Ovary (tissue), 9 donors: ENCODE results near the gene PRSS27. TPM values are rescaled to one million over a fixed set of nuclear protein-coding genes. Genes with fewer than 3 reads are reported as not detected.

Experiments used
- DNase-seq, 5 donors: peaks; one replicate each; pipeline ENCODE4 v3.0.0-alpha.2; 2019 to 2020
- H3K27ac ChIP-seq, 2 donors: fragments of 200-600 bp; one replicate each; pipeline versions ENCODE4 v1.5.1 to v1.8.0; 2019 to 2022
- H3K27me3 ChIP-seq: fragments of 200-600 bp; one replicate; pipeline ENCODE4 v1.8.0; 2022
- H3K36me3 ChIP-seq: fragments of 200-600 bp; sonication (generic); one replicate; pipeline ENCODE4 v1.5.1; 2019
- H3K4me1 ChIP-seq: one replicate; pipeline ENCODE4 v1.8.1; 2013; ENCODE audit warnings: mild to moderate bottlenecking, moderate library complexity; ENCODE audit not compliant: insufficient read depth
- H3K4me3 ChIP-seq: fragments of 200-600 bp; sonication (generic); one replicate; pipeline ENCODE4 v1.5.1; 2017
- H3K9me3 ChIP-seq, 2 donors: fragments of 200-600 bp in 1 of 2; sonication (generic) in 1 of 2; one replicate each; pipeline versions ENCODE4 v1.5.1 to v1.8.1; 2013 to 2019; ENCODE audit warnings: mild to moderate bottlenecking in 1 of 2, moderate library complexity in 1 of 2
- CTCF ChIP-seq, 3 donors: fragments of 450-650 bp in 2 of 3; fragments of 200-600 bp in 1 of 3; IDR thresholded peaks; one replicate each; pipeline versions ENCODE4 v1.5.1 to v1.8.0; 2016 to 2022; ENCODE audit warnings: antibody characterized with exemption in 3 of 3, mild to moderate bottlenecking in 1 of 3
- EP300 ChIP-seq: sonication (generic); formaldehyde crosslinking; IDR thresholded peaks from one replicate; pipeline ENCODE4 v1.6.1; 2017; ENCODE audit warnings: antibody characterized with exemption
- POLR2A ChIP-seq: fragments of 450-650 bp; IDR thresholded peaks from one replicate; pipeline ENCODE4 v1.6.1; 2017; ENCODE audit warnings: antibody characterized with exemption, mild to moderate bottlenecking, moderate library complexity
- WGBS, 3 donors: extraction: QIAGEN DNeasy Blood & Tissue Kit in 1 of 3; methylation state at CpG; one replicate each; pipeline versions ENCODE4 v1.1.5 to v1.1.7; 2013 to 2017; 5-methylcytosine and 5-hydroxymethylcytosine counted together
- intact Hi-C, 4 donors: fragments of 100-400 bp; cut with DNase I; formaldehyde crosslinking; loops; one replicate each; pipeline versions ENCODE4 v1.11.0 to v1.15.1; 2022 to 2023
- polyA plus RNA-seq, 2 donors: library from polyadenylated mRNA; stranded (reverse); fragments of 200-250 nt in 1 of 2; fragments of 350-450 nt in 1 of 2; fragmentation: Illumina TruSeq in 1 of 2; extraction: RNeasy Lipid Tissue Mini Kit (QIAGEN cat#74804) in 1 of 2; gene quantifications; one replicate each; pipeline ENCODE4 v1.2.3, GENCODE V29; 2013 to 2014
- total RNA-seq, 7 donors: library from RNA; depleted of rRNA in 2 of 7; stranded (reverse); fragments of >200 nt in 2 of 7; fragmentation: NEBNext Ultra II Directional in 3 of 7; extraction: Animal tissue kit (Norgen Biotek cat#: 25700) in 3 of 7; gene quantifications; one replicate each; pipeline versions ENCODE4 v1.1.0 to v1.2.4, GENCODE V29; 2016 to 2023
- donor health status: DM: no; HTN: no; CAD: no; lungs with moderate emphysema.
- donor health status: DM: no; HTN: no; CAD: no.
- donor health status: Bipolar disorder and iron deficiency.
- donor health status: DM: yes; HTN: yes; CAD: no.
- donor health status: DM: no; HTN: no; CAD: no.
- donor health status: DM: yes; HTN: yes; CAD: no.

The PRSS27 gene
- total and polyA plus RNA-seq, 9 donors = 0.46 to 1.3 (median 1.1) TPM; not detected in 1

- Histone ChIP-seq H3K4me1 (peaks cover 4% of the 10 kb centered on the region), H3K4me3 (no peak overlapping the region), H3K36me3 (no peaks in the 10 kb centered on the region), H3K27ac (no peak overlapping the region), H3K27me3 (no peaks in the 10 kb centered on the region), H3K9me3 (no peaks in the 10 kb centered on the region)
- 93 to 97% (median 96%) methylated on average over 10 of the region's 10 CpGs for WGBS, 3 donors
- no peak for TF ChIP-seq EP300
- TF ChIP-seq POLR2A = no peak
- TF ChIP-seq CTCF (IDR thresholded peaks at IDR 0.05) = no peak
- intact Hi-C loops = no loop called here
- DNase-seq = no peak
Observed at GRCh38 chr16:2761472-2761871, 41.4 kb upstream of the PRSS27 start.

GRCh38 chr16:2757344-2757743, 37.3 kb upstream of the PRSS27 start:
- TF ChIP-seq POLR2A (no peak), EP300 (no peak), CTCF (IDR thresholded peaks at IDR 0.05) (no peak)
- H3K27me3 ChIP-seq = no peaks in the 10 kb centered on the region
- H3K36me3 ChIP-seq = no peaks in the 10 kb centered on the region
- H3K9me3 ChIP-seq = no peaks in the 10 kb centered on the region
- no peak overlapping the region for H3K4me3 ChIP-seq
- no peak overlapping the region for H3K27ac ChIP-seq
- intact Hi-C loops = no loop called here
- WGBS, 3 donors = 72 to 78% (median 77%) methylated on average over 11 of the region's 11 CpGs
- H3K4me1 ChIP-seq = peaks cover 19% of the 10 kb centered on the region
- no peak for DNase-seq

- WGBS, 3 donors = 81 to 90% (median 82%) methylated on average over 30 of the region's 30 CpGs
- DNase-seq = no peak
- Histone ChIP-seq H3K27me3 (no peaks in the 10 kb centered on the region), H3K9me3 (no peaks in the 10 kb centered on the region), H3K36me3 (no peaks in the 10 kb centered on the region), H3K4me1 (peaks cover 25% of the 10 kb centered on the region), H3K4me3 (no peak overlapping the region), H3K27ac (no peak overlapping the region)
- no peak for TF ChIP-seq EP300
- TF ChIP-seq POLR2A = no peak
- no peak for TF ChIP-seq CTCF (IDR thresholded peaks at IDR 0.05)
- intact Hi-C loops = no loop called here
Observed at GRCh38 chr16:2756288-2757015, 36.4 kb upstream of the PRSS27 start.

GRCh38 chr16:2755158-2755557, 35.1 kb upstream of the PRSS27 start:
- Histone ChIP-seq H3K4me3 (no peak overlapping the region), H3K27ac (no peak overlapping the region)
- intact Hi-C loops = no loop called here

More at GRCh38 chr16:2755158-2755557, 35.1 kb upstream of the PRSS27 start:
- no peak for DNase-seq
- H3K4me1 ChIP-seq = peaks cover 26% of the 10 kb centered on the region
- no peaks in the 10 kb centered on the region for H3K9me3 ChIP-seq
- TF ChIP-seq POLR2A (no peak), EP300 (no peak), CTCF (IDR thresholded peaks at IDR 0.05) (no peak)
- WGBS, 3 donors = 16 to 21% (median 16%) methylated on average over 3 of the region's 3 CpGs
- no peaks in the 10 kb centered on the region for H3K36me3 ChIP-seq
- no peaks in the 10 kb centered on the region for H3K27me3 ChIP-seq
